OCI-LY1 (cell line): ENCODE results near the gene SLC35F4.

Source experiments
- CTCF ChIP-seq: fragments of 200-600 bp; sonication (generic), shearing (Covaris generic); IDR thresholded peaks from 2 replicates; pipeline ENCODE4 v1.5.1; 2017; ENCODE audit warnings: mild to moderate bottlenecking, antibody characterized with exemption, low read length, moderate library complexity, mixed read lengths
- EZH2 ChIP-seq: fragments of 200-600 bp; sonication (generic), shearing (Covaris generic); IDR thresholded peaks from 2 replicates; pipeline ENCODE4 v1.8.0; 2017; ENCODE audit warnings: borderline replicate concordance, mixed run types, mild to moderate bottlenecking, antibody characterized with exemption, low read length, moderate library complexity, mixed read lengths

- TF ChIP-seq CTCF (no peak), EZH2 (no peak)
These were observed 289.4 kb downstream of the SLC35F4 start for GRCh38 chr14:57576498-57576897.
